MM.1S (cell line): ENCODE measurements around the gene DLG5.

Experiments used
- DNase-seq: peaks from one replicate; pipeline ENCODE4 v3.0.0-alpha.2; 2015
- H2AFZ ChIP-seq: fragments of 300-600 bp; sonication (generic); 2 replicates; pipeline ENCODE4 v1.6.0; 2016; ENCODE audit warnings: antibody characterized with exemption, low read length
- H3F3A ChIP-seq: fragments of 300-600 bp; sonication (generic); 2 replicates; pipeline ENCODE4 v1.6.1; 2016; ENCODE audit warnings: mild to moderate bottlenecking, antibody characterized with exemption, low read length, moderate library complexity, mixed read lengths; ENCODE audit not compliant: insufficient read depth
- H3K27ac ChIP-seq: fragments of 300-600 bp; sonication (generic); 2 replicates; pipeline ENCODE4 v1.5.1; 2016; ENCODE audit warnings: mild to moderate bottlenecking, low read length
- H3K27me3 ChIP-seq: fragments of 300-600 bp; sonication (generic); replicated peaks from 2 replicates; pipeline ENCODE4 v1.6.0; 2016; ENCODE audit warnings: low read length; ENCODE audit not compliant: insufficient read depth
- H3K36me3 ChIP-seq: fragments of 300-600 bp; sonication (generic); replicated peaks from 2 replicates; pipeline ENCODE4 v1.6.1; 2016; ENCODE audit warnings: mild to moderate bottlenecking, low read length, mixed read lengths; ENCODE audit not compliant: insufficient read depth
- H3K4me1 ChIP-seq: fragments of 300-600 bp; sonication (generic); 2 replicates; pipeline ENCODE4 v1.6.1; 2016; ENCODE audit warnings: low read length, mixed read lengths
- H3K4me2 ChIP-seq: fragments of 300-600 bp; sonication (generic); 2 replicates; pipeline ENCODE4 v1.6.0; 2016; ENCODE audit warnings: low read depth, low read length
- H3K4me3 ChIP-seq: fragments of 300-600 bp; sonication (generic); 2 replicates; pipeline ENCODE4 v1.5.1; 2016; ENCODE audit warnings: low read length, mixed read lengths
- H3K79me2 ChIP-seq: fragments of 300-600 bp; sonication (generic); 2 replicates; pipeline ENCODE4 v1.6.1; 2016; ENCODE audit warnings: mixed run types, low read length, mixed read lengths
- H3K9ac ChIP-seq: fragments of 300-600 bp; sonication (generic); 2 replicates; pipeline ENCODE4 v1.6.1; 2016; ENCODE audit warnings: low read length, mixed read lengths
- H3K9me2 ChIP-seq: fragments of 300-600 bp; sonication (generic); replicated peaks from 2 replicates; pipeline ENCODE4 v1.6.1; 2016; ENCODE audit warnings: mild to moderate bottlenecking, low read length, mixed read lengths; ENCODE audit not compliant: insufficient read depth
- H3K9me3 ChIP-seq: fragments of 300-600 bp; sonication (generic); replicated peaks from 2 replicates; pipeline ENCODE4 v1.6.1; 2016; ENCODE audit warnings: mild to moderate bottlenecking, low read length, mixed read lengths; ENCODE audit not compliant: insufficient read depth
- H4K20me1 ChIP-seq: fragments of 300-600 bp; sonication (generic); 2 replicates; pipeline ENCODE4 v1.6.1; 2016; ENCODE audit warnings: mild to moderate bottlenecking, low read length, moderate library complexity, mixed read lengths; ENCODE audit not compliant: insufficient read depth
- CTCF ChIP-seq: fragments of 300-600 bp; sonication (generic); IDR thresholded peaks from 2 replicates; pipeline ENCODE4 v1.5.1; 2016; ENCODE audit warnings: antibody characterized with exemption, low read length, mixed read lengths
- EZH2 ChIP-seq: fragments of 300-600 bp; sonication (generic); optimal IDR thresholded peaks from 2 replicates; pipeline ENCODE3; 2017; ENCODE audit warnings: low read depth, mild to moderate bottlenecking, antibody characterized with exemption, low read length, mixed read lengths
- EZH2phosphoT487 ChIP-seq: fragments of 300-600 bp; sonication (generic); IDR thresholded peaks from 2 replicates; pipeline ENCODE4 v1.6.1; 2018; ENCODE audit warnings: antibody characterized with exemption, low read length

DLG5 gene

GRCh38 chr10:77922055-77922454 is 4.5 kb downstream of the DLG5 start:
- Histone ChIP-seq H3F3A (peaks cover under 1% of the 10 kb centered on the region; the same call in 1 of the 2 replicates), H3K4me2 (no peak overlapping the region), H3K9me3 (no peaks in the 10 kb centered on the region), H3K27me3 (peaks cover under 1% of the 10 kb centered on the region; the same call in 1 of the 2 replicates), H3K4me3 (no peak overlapping the region), H4K20me1 (no peaks in the 10 kb centered on the region), H2AFZ (no peak overlapping the region), H3K4me1 (peaks cover 9% of the 10 kb centered on the region; the same call in 1 of the 2 replicates), H3K36me3 (no peaks in the 10 kb centered on the region), H3K79me2 (peaks cover 81% of the 10 kb centered on the region), H3K9ac (no peak overlapping the region), H3K9me2 (no peaks in the 10 kb centered on the region), H3K27ac (no peak overlapping the region)
- no peak for TF ChIP-seq EZH2phosphoT487
- no peak for TF ChIP-seq EZH2
- DNase-seq = no peak

DNA sequence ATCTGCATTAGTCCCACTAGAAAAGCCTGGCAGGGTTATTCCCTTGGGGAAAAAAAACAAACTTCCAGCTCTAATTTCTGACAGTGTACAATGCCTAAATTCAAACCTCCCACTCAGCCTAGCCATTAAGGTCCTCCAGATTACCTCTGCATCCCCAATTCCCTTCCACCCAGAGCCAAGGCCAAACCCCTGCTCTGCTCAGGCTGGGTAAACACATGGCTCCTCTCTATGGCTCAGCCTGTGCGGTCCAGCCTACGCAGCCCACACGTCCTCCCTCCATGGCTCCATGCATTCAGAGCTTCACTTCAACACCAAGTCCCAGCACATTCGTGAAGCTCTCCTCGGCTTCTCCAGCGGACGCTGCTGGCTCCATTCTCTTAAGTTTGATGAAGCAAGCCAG is 5.2 kb downstream of the DLG5 start:
- Histone ChIP-seq H4K20me1 (no peaks in the 10 kb centered on the region), H3K4me2 (no peak overlapping the region), H3K9me3 (no peaks in the 10 kb centered on the region), H3F3A (no peaks in the 10 kb centered on the region), H2AFZ (no peak overlapping the region), H3K9me2 (no peaks in the 10 kb centered on the region), H3K4me3 (no peak overlapping the region), H3K27me3 (no peaks in the 10 kb centered on the region), H3K27ac (no peak overlapping the region), H3K36me3 (no peaks in the 10 kb centered on the region), H3K4me1 (peaks cover 9% of the 10 kb centered on the region; the same call in 1 of the 2 replicates), H3K79me2 (peaks cover 85% of the 10 kb centered on the region), H3K9ac (no peak overlapping the region)
- TF ChIP-seq EZH2 (no peak), EZH2phosphoT487 (no peak), CTCF (no peak)
- DNase-seq = no peak

- Histone ChIP-seq H2AFZ (no peak overlapping the region), H4K20me1 (no peaks in the 10 kb centered on the region), H3K36me3 (no peaks in the 10 kb centered on the region), H3K9me3 (no peaks in the 10 kb centered on the region), H3K4me1 (peaks cover 9% of the 10 kb centered on the region; the same call in 1 of the 2 replicates), H3K79me2 (peaks cover 89% of the 10 kb centered on the region), H3F3A (no peaks in the 10 kb centered on the region), H3K4me2 (no peak overlapping the region), H3K4me3 (no peak overlapping the region), H3K27ac (no peak overlapping the region), H3K9me2 (no peaks in the 10 kb centered on the region), H3K9ac (no peak overlapping the region), H3K27me3 (no peaks in the 10 kb centered on the region)
- DNase-seq = no peak
- TF ChIP-seq CTCF (no peak), EZH2 (no peak), EZH2phosphoT487 (no peak)
Observed at GRCh38 chr10:77920495-77920894, 6.1 kb downstream of the DLG5 start.

DNA sequence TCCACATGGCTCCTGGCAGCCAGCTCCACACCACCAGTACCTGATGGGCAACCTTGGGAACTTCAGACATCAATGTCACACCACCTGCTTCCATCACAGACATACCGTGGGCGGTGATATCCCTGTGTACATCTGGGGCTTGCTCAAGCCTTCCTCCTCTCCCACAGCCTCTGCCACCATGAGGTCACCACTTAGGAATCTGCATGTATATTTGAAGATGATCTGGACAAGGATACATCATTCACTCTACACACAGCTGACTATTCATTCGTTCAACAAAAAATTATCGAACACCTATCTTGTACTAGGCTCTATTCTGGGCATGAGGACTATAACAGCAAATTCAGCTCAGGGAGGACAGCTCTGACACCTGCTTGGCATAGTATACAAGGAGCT is 6.8 kb downstream of the DLG5 start:
- no peaks in the 10 kb centered on the region for H3K27me3 ChIP-seq
- peaks cover 2% of the 10 kb centered on the region; the same call in 1 of the 2 replicates for H3K4me1 ChIP-seq
- no peak for DNase-seq
- peaks cover 87% of the 10 kb centered on the region for H3K79me2 ChIP-seq
- H3K9me2 ChIP-seq = no peaks in the 10 kb centered on the region
- no peak overlapping the region for H3K4me3 ChIP-seq
- H3K9me3 ChIP-seq = no peaks in the 10 kb centered on the region
- H4K20me1 ChIP-seq = no peaks in the 10 kb centered on the region
- no peak for TF ChIP-seq EZH2phosphoT487
- no peak for TF ChIP-seq EZH2
- TF ChIP-seq CTCF = no peak
- no peaks in the 10 kb centered on the region for H3K36me3 ChIP-seq
- H3K27ac ChIP-seq = no peak overlapping the region
- H3K9ac ChIP-seq = no peak overlapping the region
- H2AFZ ChIP-seq = no peak overlapping the region
- H3K4me2 ChIP-seq = no peak overlapping the region
- no peaks in the 10 kb centered on the region for H3F3A ChIP-seq
